GM13977 (cell line): ENCODE results near the gene TFF1.

Source experiments
- DNase-seq: peaks from one replicate; pipeline ENCODE4 v3.0.0; 2012; ENCODE audit warnings: low spot score
- in situ Hi-C: fragments of 300-500 bp; cut with MboI; formaldehyde crosslinking; loops from one replicate; pipeline ENCODE4 v1.12.0; 2022; ENCODE audit warnings: low sequenced_read_pairs, low pct_unique_long_range_greater_than_20kb, mixed read lengths, inconsistent platforms; ENCODE audit not compliant: unreplicated experiment
- TF ChIP-seq, protein P1 (sequence below): IDR thresholded peaks from 2 replicates; pipeline ENCODE4 v1.5.1; 2012; ENCODE audit warnings: mild to moderate bottlenecking, control low read depth; ENCODE audit not compliant: insufficient read depth; ENCODE audit errors: extremely low read depth, missing control alignments

The TFF1 gene

DNA sequence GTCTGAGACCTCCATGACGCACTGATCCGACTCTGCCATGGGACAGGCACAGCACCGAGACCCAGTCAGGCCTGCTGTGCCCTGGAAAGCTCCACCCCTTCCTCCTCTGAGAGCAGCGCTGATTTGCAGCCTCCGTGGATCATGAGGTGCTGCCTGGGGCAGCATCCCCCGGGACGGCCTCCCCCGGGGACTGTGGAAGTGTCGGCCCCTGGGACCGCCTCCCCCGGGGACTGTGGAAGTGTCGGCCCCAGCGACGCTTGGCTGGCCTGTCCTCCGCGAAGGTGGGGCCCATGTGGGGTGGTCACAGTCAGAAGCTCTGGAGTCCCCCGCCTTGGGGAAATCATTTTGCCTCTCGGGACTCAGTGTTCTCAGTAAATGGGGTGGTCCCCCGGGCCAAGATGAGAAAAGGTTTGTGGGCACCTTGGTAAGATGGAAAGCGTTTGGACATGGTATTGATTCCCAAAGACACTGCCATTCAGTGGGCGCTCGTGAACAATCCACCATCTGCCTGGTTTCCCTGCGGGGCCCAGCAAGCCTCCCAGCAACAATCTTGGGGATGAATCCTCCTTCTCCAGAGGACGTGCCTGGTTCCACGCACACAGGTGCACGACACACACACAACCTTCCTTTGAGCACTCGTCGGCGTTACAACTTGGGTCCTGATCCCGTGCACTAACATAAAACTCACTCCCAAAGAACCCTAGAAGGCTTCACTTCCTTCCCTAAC, 18.6 kb downstream of the TFF1 start:
- TF ChIP-seq, protein P1, sequence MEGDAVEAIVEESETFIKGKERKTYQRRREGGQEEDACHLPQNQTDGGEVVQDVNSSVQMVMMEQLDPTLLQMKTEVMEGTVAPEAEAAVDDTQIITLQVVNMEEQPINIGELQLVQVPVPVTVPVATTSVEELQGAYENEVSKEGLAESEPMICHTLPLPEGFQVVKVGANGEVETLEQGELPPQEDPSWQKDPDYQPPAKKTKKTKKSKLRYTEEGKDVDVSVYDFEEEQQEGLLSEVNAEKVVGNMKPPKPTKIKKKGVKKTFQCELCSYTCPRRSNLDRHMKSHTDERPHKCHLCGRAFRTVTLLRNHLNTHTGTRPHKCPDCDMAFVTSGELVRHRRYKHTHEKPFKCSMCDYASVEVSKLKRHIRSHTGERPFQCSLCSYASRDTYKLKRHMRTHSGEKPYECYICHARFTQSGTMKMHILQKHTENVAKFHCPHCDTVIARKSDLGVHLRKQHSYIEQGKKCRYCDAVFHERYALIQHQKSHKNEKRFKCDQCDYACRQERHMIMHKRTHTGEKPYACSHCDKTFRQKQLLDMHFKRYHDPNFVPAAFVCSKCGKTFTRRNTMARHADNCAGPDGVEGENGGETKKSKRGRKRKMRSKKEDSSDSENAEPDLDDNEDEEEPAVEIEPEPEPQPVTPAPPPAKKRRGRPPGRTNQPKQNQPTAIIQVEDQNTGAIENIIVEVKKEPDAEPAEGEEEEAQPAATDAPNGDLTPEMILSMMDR = no peak
- no peak for DNase-seq
- in situ Hi-C loops = loop anchor here (25.0 kb wide), 1 partner anchor 465 kb away; no protein-coding TSS in a partner anchor

DNA sequence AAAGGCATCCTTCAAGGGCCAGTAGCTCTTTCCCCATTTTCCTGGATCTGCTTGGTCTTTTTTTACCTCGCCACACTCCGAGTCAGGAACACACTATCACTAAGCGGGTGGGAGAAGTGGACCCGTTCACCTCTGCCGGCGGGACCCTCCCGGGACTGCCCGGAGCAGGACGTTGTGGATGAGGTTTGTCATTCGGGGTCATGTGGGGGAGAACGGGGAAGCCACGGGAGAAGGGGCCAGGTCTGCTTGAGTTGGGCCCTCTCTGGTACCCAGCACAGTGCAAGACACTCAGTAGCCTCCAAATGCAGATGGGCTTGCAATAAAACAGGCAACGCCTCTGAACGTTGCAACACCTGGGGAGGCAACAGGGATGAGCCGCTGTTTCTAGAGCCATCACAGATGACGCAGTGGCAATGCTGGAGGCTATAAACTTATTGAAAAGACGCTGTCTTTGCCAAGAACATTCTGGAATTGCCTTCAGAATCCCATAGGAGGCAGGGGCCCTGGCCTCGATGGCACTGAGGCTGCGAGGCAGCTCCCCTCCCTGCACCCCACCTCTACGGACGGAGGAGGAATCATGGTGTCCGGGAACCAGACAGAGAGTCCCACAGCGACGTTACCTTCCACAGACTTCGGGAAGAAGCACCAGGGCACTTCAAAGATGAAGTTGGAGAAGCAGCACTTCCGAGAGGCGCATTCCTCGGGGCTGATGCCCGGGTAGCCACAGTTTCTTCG, 19.3 kb downstream of the TFF1 start:
- DNase-seq = no peak
- in situ Hi-C loops = loop anchor here (25.0 kb wide), 1 partner anchor 465 kb away; no protein-coding TSS in a partner anchor

DNA sequence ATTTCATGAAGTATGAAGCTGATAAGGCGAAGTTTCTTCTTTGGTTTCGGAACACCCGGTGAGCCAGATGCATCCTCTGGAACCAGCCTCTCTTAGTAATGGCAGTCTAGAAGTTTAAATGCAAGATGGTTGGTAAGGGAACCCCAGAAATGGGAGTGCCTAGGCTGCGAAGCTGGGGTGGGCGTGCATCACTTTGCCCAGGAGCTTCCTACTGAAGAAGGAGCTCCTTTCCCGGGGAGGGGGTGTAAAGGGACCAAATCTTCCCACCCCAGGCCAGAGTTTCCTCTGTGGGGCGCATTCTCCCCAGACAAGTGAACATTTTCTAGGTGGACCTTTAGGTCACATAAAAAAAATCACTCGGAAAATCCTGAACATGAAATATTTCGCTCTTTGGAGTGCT, 19.9 kb downstream of the TFF1 start:
- no peak for DNase-seq
- in situ Hi-C loops = loop anchor here (25.0 kb wide), 1 partner anchor 466 kb away; no protein-coding TSS in a partner anchor
- TF ChIP-seq, protein P1 = no peak

More for the DNA sequence above, 19.3 kb downstream of the TFF1 start:
- TF ChIP-seq, protein P1 = no peak

DNA sequence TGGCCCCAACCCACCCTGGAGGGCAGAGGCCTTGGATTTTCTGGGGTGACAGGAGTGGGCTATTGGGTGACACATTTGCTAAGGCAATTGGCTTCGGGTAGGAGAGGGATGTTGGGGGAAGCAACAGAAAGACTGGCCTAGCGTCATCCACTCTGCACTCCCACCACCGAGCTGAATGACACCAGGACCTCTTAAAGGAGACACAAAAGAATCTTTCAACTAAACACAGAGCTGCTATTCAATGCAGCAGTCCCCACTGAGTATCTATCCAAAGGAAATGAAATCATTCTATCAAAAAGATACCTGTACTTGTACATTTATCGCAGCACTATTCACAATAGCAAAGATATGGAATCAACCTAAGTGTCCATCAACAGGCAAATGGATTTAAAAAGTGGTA, 21.7 kb downstream of the TFF1 start:
- TF ChIP-seq, protein P1 = no peak
- in situ Hi-C loops = loop anchor here (25.0 kb wide), 1 partner anchor 468 kb away; no protein-coding TSS in a partner anchor
- no peak for DNase-seq

DNA sequence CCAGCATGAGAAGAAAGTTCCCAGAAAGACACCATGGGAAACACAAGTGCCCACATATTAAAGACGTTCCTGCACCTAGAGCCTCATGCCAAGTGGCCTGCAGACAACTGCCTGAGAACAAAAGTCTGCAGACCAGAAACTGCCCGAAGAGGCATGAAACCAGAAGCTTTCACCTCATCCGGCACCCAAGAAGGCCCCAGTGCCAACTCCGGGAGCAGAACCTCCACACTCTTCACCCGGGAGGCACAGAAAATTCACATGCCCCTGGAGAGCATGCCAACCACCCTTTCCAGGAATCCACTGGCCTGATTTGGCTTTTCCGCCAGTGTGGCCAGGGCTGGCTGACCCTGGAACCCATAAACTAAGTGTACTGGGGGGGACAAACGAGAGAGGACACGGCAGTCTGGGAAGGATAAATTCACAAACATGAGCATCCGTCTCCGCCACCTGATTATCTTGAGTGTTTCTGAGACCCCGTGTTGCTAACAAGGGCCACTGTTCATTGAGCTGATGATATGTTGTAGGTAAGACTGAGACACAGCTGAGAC, 22.3 kb downstream of the TFF1 start:
- in situ Hi-C loops = loop anchor here (25.0 kb wide), 1 partner anchor 468 kb away; no protein-coding TSS in a partner anchor
- DNase-seq = no peak
- TF ChIP-seq, protein P1 = no peak

DNA sequence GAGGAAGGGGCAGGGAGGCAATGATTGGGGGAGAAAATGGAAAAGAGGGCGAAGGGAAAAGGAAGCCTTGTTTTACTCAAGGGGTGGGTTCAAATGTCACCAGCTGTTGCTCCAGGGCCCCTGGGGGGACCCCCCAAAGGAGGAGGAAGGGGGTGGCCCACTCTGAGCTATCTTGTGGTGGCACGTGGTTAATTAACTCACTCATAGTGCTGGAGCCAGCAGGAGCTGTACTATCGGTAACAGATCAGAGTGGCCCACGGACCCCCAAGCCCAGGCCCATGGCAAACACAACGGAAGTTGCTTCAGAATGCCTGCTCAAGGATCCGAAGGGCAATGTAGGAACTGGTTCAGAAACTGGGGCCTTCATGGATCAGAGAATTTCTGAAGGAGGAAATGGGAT, 22.8 kb downstream of the TFF1 start:
- TF ChIP-seq, protein P1 = no peak
- DNase-seq = no peak
- in situ Hi-C loops = loop anchor here (25.0 kb wide), 1 partner anchor 469 kb away; no protein-coding TSS in a partner anchor
